DOHH2 (cell line): Measurements from ENCODE around the gene STX4.

Experiments used
- H3F3A ChIP-seq: fragments of 200-600 bp; sonication (generic), shearing (Covaris generic); 2 replicates; pipeline ENCODE4 v1.6.0; 2016; ENCODE audit warnings: antibody characterized with exemption, mild to moderate bottlenecking; ENCODE audit not compliant: control insufficient read depth, insufficient read depth
- H3K27ac ChIP-seq: fragments of 200-600 bp; sonication (generic); 2 replicates; pipeline ENCODE4 v1.5.1; 2014; ENCODE audit warnings: low read depth, mild to moderate bottlenecking, low read length, moderate library complexity
- H3K27me3 ChIP-seq: fragments of 200-600 bp; sonication (generic); 2 replicates; pipeline ENCODE4 v1.6.1; 2014; ENCODE audit warnings: mild to moderate bottlenecking, low read length, mixed read lengths; ENCODE audit not compliant: control insufficient read depth
- H3K36me3 ChIP-seq: fragments of 200-600 bp; sonication (generic); 2 replicates; pipeline ENCODE4 v1.6.1; 2014; ENCODE audit warnings: mild to moderate bottlenecking, low read length, moderate library complexity, mixed read lengths; ENCODE audit not compliant: control insufficient read depth
- H3K4me1 ChIP-seq: fragments of 200-600 bp; sonication (generic); 2 replicates; pipeline ENCODE4 v1.6.1; 2014; ENCODE audit warnings: mild to moderate bottlenecking, low read length, mixed read lengths; ENCODE audit not compliant: control insufficient read depth
- H3K4me2 ChIP-seq: fragments of 200-600 bp; sonication (generic); 2 replicates; pipeline ENCODE4 v1.6.0; 2014; ENCODE audit warnings: mild to moderate bottlenecking, low read length, moderate library complexity
- H3K4me3 ChIP-seq: fragments of 200-600 bp; sonication (generic); 2 replicates; pipeline ENCODE4 v1.5.1; 2014; ENCODE audit warnings: mild to moderate bottlenecking, low read length, mixed read lengths
- H3K79me2 ChIP-seq: fragments of 200-600 bp; sonication (generic); 2 replicates; pipeline ENCODE4 v1.6.1; 2014; ENCODE audit warnings: mild to moderate bottlenecking, low read length, mixed read lengths; ENCODE audit not compliant: control insufficient read depth
- H3K9me2 ChIP-seq: fragments of 200-600 bp; sonication (generic); replicated peaks from 2 replicates; pipeline ENCODE4 v1.6.1; 2014; ENCODE audit warnings: mild to moderate bottlenecking, low read length, mixed read lengths; ENCODE audit not compliant: control insufficient read depth
- H3K9me3 ChIP-seq: fragments of 200-600 bp; sonication (generic); 2 replicates; pipeline ENCODE4 v1.6.1; 2014; ENCODE audit warnings: antibody characterized with exemption, low read length, mixed read lengths; ENCODE audit not compliant: control insufficient read depth, insufficient read depth
- H4K20me1 ChIP-seq: fragments of 200-600 bp; sonication (generic); 2 replicates; pipeline ENCODE4 v1.6.0; 2014; ENCODE audit warnings: low read depth, mild to moderate bottlenecking, antibody characterized with exemption, low read length, moderate library complexity; ENCODE audit not compliant: control insufficient read depth, insufficient read depth
- EZH2phosphoT487 ChIP-seq: fragments of 200-600 bp; sonication (generic); IDR thresholded peaks from 2 replicates; pipeline ENCODE4 v1.6.1; 2017; ENCODE audit warnings: borderline replicate concordance, mild to moderate bottlenecking, antibody characterized with exemption, low read length, moderate library complexity, mixed read lengths
- TF ChIP-seq, protein P1 (sequence below): fragments of 200-600 bp; sonication (generic); IDR thresholded peaks from one replicate; pipeline ENCODE4 v1.5.1; 2014; ENCODE audit warnings: antibody characterized with exemption, mild to moderate bottlenecking, low read depth, low read length; ENCODE audit not compliant: poor library complexity, severe bottlenecking

STX4 gene

DNA sequence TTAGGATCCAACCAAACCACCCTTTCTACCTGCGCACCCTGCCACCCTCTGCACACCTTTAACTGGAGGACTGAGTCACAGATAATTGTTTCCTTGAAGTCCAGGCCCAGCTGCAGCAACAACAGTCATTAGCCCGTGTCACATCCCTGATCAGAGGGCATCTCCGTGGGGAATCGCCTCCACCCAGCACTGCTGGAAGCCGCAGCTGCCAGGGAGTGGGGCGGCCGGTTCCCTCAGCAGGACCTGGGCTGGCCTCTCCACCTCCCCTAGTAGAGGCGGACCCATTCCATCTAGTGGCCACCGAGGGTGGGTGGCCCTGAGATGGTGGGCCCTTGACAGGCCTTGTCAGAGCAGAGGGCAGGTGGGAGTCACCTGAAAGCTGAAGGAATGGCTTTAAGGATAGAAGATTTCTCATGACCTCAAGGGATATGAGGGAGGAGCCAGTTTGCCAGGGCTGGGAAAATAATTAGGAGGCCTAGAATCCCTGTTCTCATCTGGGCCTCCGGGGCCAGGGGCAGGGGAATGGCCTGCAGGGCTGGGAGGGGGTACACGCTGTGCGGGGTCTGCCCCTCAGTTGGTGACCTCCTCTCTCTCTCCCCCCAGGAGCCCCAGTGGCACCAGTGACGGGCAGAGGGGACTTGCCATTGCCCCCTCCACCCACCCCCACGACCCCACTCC is 49.1 kb downstream of the STX4 start:
- Histone ChIP-seq H3K4me1 (peaks cover 3% of the 10 kb centered on the region; the same call in 1 of the 2 replicates), H3K27ac (no peak overlapping the region), H3K4me2 (no peak overlapping the region), H3K27me3 (no peaks in the 10 kb centered on the region), H3K9me3 (no peaks in the 10 kb centered on the region), H4K20me1 (0 out of 2 replicates have a peak, but pooled peaks cover 4% of the 10 kb centered on the region), H3K9me2 (no peaks in the 10 kb centered on the region), H3K4me3 (no peak overlapping the region), H3F3A (no peaks in the 10 kb centered on the region), H3K79me2 (peaks cover 37% of the 10 kb centered on the region), H3K36me3 (peaks cover 75% of the 10 kb centered on the region)
- TF ChIP-seq EZH2phosphoT487: no peak
- TF ChIP-seq, protein P1, sequence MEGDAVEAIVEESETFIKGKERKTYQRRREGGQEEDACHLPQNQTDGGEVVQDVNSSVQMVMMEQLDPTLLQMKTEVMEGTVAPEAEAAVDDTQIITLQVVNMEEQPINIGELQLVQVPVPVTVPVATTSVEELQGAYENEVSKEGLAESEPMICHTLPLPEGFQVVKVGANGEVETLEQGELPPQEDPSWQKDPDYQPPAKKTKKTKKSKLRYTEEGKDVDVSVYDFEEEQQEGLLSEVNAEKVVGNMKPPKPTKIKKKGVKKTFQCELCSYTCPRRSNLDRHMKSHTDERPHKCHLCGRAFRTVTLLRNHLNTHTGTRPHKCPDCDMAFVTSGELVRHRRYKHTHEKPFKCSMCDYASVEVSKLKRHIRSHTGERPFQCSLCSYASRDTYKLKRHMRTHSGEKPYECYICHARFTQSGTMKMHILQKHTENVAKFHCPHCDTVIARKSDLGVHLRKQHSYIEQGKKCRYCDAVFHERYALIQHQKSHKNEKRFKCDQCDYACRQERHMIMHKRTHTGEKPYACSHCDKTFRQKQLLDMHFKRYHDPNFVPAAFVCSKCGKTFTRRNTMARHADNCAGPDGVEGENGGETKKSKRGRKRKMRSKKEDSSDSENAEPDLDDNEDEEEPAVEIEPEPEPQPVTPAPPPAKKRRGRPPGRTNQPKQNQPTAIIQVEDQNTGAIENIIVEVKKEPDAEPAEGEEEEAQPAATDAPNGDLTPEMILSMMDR: no peak

DNA sequence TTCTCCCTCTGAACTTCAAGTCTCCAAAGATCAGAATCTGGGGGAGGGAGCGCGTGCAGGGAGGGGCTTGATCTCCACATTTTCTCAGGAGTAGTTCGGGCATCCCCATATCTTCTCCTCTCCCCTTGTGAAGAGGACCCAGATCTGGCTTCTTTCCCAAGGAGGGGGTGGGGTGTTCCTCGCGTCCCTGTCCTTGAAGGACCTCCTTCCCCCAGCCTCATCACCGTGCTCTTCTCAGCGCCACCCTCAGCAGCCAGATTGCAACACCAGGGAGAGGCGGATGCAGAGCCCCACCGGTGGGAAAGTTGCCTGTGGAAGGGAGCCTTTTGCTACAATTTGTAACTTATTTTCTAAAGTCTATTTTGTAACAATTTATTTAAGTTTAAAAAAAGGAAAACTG is 49.7 kb downstream of the STX4 start:
- TF ChIP-seq, protein P1: no peak
- TF ChIP-seq EZH2phosphoT487: no peak
- no peaks in the 10 kb centered on the region for H3F3A ChIP-seq
- H4K20me1 ChIP-seq: 0 out of 2 replicates have a peak, but pooled peaks cover 4% of the 10 kb centered on the region
- H3K36me3 ChIP-seq: peaks cover 69% of the 10 kb centered on the region
- no peaks in the 10 kb centered on the region for H3K27me3 ChIP-seq
- H3K4me3 ChIP-seq: no peak overlapping the region
- H3K4me1 ChIP-seq: peaks cover 3% of the 10 kb centered on the region; the same call in 1 of the 2 replicates
- H3K9me2 ChIP-seq: no peaks in the 10 kb centered on the region
- peaks cover 32% of the 10 kb centered on the region for H3K79me2 ChIP-seq
- no peaks in the 10 kb centered on the region for H3K9me3 ChIP-seq
- H3K27ac ChIP-seq: no peak overlapping the region
- H3K4me2 ChIP-seq: no peak overlapping the region

DNA sequence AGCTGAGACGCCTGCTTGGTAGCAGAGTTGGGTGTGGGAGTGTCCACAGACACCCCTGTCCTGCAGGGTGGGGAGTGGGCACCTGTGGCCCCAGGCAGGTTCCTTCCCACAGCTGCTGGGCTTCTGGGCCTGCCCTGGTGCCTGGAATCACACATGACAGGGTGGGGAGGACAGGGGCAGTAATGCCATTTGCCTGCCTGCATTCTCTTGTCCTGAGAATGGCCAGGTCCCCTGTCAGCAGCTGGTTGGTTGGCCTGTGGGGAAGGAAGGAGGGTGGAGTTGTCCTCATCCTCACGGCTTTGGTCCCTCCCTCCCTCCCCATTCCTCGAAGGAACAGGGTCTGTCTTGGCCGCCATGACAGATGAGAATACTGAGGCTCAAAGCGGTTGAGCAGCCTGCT is 50.2 kb downstream of the STX4 start:
- Histone ChIP-seq H3K27ac (no peak overlapping the region), H3K79me2 (peaks cover 27% of the 10 kb centered on the region), H3K4me2 (no peak overlapping the region), H3K4me1 (peaks cover 3% of the 10 kb centered on the region; the same call in 1 of the 2 replicates), H3K9me3 (no peaks in the 10 kb centered on the region), H4K20me1 (0 out of 2 replicates have a peak, but pooled peaks cover 4% of the 10 kb centered on the region), H3K9me2 (no peaks in the 10 kb centered on the region), H3F3A (no peaks in the 10 kb centered on the region), H3K4me3 (no peak overlapping the region), H3K36me3 (peaks cover 65% of the 10 kb centered on the region), H3K27me3 (no peaks in the 10 kb centered on the region)
- TF ChIP-seq, protein P1: no peak
- TF ChIP-seq EZH2phosphoT487: no peak
